ENCODE results near the gene PRKCE.

The PRKCE gene

DNA sequence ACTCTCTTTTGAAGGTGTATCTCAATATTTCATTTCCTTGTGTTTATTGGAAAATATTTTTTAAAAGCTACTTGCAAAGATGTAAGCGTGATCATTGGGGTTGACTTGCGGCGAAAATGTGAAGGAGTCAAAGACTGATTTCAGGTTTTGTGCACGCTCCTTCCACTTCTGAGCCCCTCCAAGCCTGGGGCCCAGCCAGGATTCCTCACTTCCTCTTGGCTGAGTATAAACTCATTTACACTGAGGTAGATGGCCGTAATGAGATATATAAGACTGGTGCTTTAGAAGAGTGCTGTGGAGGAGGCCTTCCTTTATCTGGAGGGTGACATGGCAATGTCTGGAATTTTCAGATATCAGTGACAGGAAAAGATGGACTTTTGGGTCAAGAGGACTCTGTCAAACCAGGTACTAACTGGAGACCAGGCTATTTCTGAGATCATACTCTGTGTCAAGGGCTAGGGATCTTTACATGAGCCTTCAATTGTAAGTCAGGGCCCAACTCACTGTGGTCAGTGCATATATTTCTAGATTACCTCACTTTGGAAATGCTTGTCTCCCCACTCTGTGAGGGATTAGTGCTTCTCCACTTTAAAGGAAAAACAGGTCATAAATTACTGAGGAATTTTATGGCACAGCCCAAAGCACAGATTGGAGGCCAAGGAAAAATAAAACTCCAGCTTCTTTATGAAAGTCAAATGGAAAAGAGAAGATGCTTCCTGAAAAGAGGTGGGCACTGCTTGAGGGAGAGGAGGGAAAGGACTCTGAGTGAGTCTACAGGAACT, 22.8 kb downstream of the PRKCE start:
- H3K36me3 Mint-ChIP-seq = no peaks in the 10 kb centered on the region

DNA sequence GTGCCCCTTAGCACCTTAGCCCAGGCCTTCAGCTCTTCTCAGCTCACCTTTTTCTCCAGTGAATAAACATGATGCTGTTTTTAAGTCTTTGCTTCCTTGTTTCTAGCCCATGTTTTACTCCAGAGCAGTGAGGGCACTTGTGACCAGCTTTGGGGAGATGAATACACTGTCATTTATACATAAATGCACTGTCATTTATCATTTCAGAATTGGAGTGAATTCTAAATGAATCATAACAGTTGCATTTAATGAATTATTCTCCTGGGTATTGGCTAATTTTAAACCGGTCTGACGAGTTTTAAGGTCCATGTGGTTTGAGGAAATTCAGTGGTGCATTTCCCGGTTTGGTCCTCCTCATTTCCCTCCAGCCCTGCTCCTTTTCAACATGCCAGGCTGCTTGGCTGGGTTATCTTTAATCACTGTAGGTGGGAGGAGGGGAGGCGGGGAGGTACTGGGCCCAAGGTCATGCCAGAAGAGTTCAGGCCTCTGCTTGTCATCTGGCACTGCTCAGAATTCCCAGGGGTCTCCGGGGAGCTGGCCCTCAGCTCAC, 23.9 kb downstream of the PRKCE start:
- Mint-ChIP-seq H3K4me1 (peaks cover 11% of the 10 kb centered on the region), H3K27ac (no peak overlapping the region)
- DNase-seq (ENCODE audit: low spot score in 2 of 2) = no peak

More for the DNA sequence above, 22.8 kb downstream of the PRKCE start:
- no peak overlapping the region for H3K27ac Mint-ChIP-seq
- DNase-seq (ENCODE audit: low spot score in 2 of 2) = no peak
- no peak for ATAC-seq
- no peak overlapping the region for H3K4me3 Mint-ChIP-seq
- H3K9me3 Mint-ChIP-seq = no peaks in the 10 kb centered on the region
- peaks cover 11% of the 10 kb centered on the region for H3K4me1 Mint-ChIP-seq

DNA sequence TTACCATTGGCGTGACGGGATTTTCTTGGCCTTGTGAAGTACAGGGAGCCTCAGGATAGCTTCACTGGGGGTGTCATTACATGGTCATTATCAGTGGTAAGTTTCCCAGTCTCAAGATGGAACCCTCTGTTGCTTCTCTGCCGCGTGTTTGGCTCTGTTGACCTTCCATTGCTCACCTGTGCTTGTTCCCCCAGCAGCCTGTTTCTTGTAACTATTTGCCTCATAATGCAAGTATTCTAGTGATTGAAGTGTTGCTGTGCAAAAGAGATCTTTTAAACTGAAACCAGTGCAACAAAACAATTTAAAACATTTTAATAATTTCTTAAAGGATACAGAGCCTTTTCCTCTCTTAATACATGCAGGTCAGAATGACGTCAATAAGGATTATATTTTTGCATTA, 24.6 kb downstream of the PRKCE start:
- ATAC-seq = no peak
- Mint-ChIP-seq H3K4me3 (no peak overlapping the region), H3K36me3 (no peaks in the 10 kb centered on the region), H3K4me1 (peaks cover 11% of the 10 kb centered on the region), H3K9me3 (no peaks in the 10 kb centered on the region), H3K27ac (no peak overlapping the region)
- no peak for DNase-seq (ENCODE audit: low spot score in 2 of 2)

More for the DNA sequence above, 23.9 kb downstream of the PRKCE start:
- H3K9me3 Mint-ChIP-seq = no peaks in the 10 kb centered on the region
- ATAC-seq = no peak
- no peak overlapping the region for H3K4me3 Mint-ChIP-seq
- no peaks in the 10 kb centered on the region for H3K36me3 Mint-ChIP-seq

DNA sequence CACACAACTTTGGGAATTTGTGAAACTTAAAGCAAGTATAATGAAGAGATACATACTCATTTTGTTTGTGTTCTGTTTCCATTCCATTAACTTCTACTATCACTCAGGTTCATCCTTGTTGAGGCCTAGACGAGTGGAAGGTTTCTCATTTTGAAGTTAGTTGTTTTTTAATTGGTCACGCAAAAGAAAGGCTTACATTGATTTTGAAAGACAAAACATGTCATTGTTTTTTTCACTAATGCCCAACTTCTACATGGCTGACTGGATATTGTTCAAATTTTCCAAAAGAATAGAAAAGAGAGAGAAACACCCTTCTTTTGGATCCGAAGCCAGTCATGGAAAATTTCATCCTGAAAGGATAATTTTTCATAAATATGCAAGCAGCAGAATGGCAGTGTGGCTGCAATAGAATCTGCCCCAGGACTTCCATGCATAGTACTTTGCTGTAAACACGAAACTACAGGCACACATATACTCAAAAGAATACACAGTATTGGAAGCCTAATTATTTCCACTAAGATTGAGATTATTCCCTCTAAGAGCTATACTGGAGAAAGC, 27.4 kb downstream of the PRKCE start:
- H3K4me1 Mint-ChIP-seq = peaks cover 13% of the 10 kb centered on the region
- no peak overlapping the region for H3K4me3 Mint-ChIP-seq
- no peaks in the 10 kb centered on the region for H3K36me3 Mint-ChIP-seq
- DNase-seq (ENCODE audit: low spot score in 2 of 2) (no peak), ATAC-seq (no peak)
- H3K9me3 Mint-ChIP-seq = no peaks in the 10 kb centered on the region
- no peak overlapping the region for H3K27ac Mint-ChIP-seq

DNA sequence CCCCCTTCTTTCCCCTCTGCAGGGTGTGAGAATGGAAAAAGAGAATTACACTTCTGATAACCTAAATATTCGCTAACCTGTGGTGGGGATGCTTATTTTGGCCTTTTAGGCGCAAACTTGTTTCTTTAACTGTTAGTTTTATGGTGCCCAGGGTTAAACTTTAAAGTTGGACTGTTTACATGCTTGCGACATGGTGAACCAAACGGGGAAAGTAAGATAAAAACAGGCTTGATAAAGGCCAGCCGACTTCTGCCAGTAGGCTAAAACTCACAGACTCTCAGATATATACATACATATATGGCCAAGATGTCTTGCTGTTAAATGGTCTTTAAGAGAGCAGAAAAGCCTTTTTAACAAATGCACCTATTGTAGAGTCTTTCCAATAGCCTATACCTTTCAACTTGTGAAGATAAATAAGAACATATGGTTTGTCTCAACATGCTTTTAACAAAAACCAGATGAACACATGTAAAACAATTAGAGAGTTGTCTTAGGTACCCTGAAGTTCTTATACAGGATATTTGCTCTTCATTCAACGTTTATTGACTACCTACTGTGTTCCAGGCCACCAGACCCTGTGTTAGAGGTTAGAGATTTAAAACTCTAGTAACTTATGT, 29.0 kb downstream of the PRKCE start:
- H3K9me3 Mint-ChIP-seq = no peaks in the 10 kb centered on the region
- ATAC-seq (no peak), DNase-seq (ENCODE audit: low spot score in 2 of 2) (no peak)
- peaks cover 13% of the 10 kb centered on the region for H3K4me1 Mint-ChIP-seq
- H3K4me3 Mint-ChIP-seq = no peak overlapping the region
- no peaks in the 10 kb centered on the region for H3K36me3 Mint-ChIP-seq
- H3K27ac Mint-ChIP-seq = no peak overlapping the region

DNA sequence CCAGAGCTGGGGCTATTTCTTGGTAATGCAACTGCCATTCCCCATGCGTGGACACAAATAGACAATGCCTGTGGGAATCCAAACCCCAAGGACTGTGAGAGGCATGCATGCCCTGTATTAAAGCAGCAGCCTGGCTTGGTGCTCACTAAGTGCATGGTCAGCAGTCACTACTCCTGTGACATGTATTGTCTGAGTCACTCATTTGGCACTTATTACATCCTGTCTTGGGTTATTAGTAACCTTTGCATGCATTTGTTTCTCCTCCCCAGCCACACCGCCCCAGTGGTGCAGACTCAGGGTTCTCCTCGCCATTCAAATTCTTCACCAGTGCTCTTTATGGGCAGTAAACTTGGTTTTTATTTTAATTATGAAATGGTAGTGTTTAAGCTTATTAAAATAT, 30.2 kb downstream of the PRKCE start:
- Mint-ChIP-seq H3K36me3 (no peaks in the 10 kb centered on the region), H3K4me1 (peaks cover 11% of the 10 kb centered on the region), H3K4me3 (no peak overlapping the region), H3K27ac (no peak overlapping the region), H3K9me3 (no peaks in the 10 kb centered on the region)
- DNase-seq (ENCODE audit: low spot score in 2 of 2) (no peak), ATAC-seq (peak; percentile 98)

DNA sequence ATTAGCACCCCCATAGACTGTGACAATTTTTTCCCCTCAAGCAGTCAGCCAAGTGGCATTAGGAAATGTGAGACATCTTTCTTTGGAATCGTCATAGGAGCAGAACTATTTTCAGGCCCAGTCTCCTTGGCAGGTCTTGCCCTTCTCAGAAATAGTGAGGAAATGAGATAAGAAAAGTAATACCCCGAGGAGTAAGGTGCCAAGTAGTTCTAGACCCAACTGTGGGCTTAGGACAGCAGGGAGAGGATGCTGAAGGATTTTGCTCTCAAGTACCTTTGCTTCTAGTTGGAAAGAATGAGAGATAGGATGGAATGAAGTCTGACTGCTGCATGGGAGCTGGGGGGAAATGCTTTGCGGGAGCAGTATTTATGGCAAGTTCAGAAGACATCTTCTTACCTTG, 31.8 kb downstream of the PRKCE start:
- Mint-ChIP-seq H3K4me1 (peaks cover 9% of the 10 kb centered on the region), H3K27ac (no peak overlapping the region), H3K36me3 (no peaks in the 10 kb centered on the region), H3K4me3 (no peak overlapping the region), H3K9me3 (no peaks in the 10 kb centered on the region)
- DNase-seq (ENCODE audit: low spot score in 2 of 2) (no peak), ATAC-seq (no peak)

DNA sequence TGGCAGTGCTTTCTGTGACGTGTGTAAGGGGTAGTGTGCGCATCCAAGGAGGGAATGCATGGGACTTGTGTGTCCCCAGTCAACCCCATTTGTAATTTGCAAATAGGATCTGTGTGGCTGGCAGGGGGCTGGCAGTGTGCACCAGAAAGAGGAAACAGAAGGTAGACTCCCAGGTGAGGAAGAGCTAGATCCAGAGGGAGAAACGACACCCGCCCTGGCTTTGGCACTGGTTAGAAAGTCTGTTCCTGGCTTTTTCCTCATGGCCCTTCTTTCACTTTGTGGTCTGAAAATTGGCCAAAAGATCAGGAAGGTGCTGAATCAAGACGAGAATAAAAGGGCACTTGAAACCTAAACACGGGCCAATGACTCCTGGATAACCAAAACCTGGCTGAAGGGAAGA, 33.3 kb downstream of the PRKCE start:
- H3K27ac Mint-ChIP-seq = no peak overlapping the region

DNA sequence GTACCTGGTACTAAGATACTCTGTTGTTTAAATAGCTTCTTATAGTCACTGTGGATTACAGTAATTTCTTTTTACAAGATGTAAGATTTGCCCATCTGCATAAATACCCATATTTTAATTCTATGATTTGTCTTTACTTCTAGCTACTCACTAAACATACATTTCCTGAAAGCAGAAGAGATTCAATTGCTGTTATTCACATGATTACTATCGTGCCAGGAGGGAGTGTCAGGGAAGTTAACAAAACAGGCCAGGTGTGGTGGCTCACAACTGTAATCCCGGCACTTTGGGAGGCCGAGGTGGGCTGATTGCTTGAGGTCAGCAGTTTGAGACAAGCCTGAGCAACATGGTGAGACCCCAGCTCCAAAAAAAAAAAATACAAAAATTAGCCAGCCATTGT, 33.8 kb downstream of the PRKCE start:
- Mint-ChIP-seq H3K4me1 (peaks cover 14% of the 10 kb centered on the region), H3K9me3 (no peaks in the 10 kb centered on the region), H3K27ac (no peak overlapping the region), H3K36me3 (no peaks in the 10 kb centered on the region), H3K4me3 (no peak overlapping the region)
- ATAC-seq = no peak
- no peak for DNase-seq (ENCODE audit: low spot score in 2 of 2)

More for the DNA sequence above, 33.3 kb downstream of the PRKCE start:
- ATAC-seq (no peak), DNase-seq (ENCODE audit: low spot score in 2 of 2) (no peak)
- no peaks in the 10 kb centered on the region for H3K36me3 Mint-ChIP-seq
- no peaks in the 10 kb centered on the region for H3K9me3 Mint-ChIP-seq
- peaks cover 9% of the 10 kb centered on the region for H3K4me1 Mint-ChIP-seq
- no peak overlapping the region for H3K4me3 Mint-ChIP-seq

DNA sequence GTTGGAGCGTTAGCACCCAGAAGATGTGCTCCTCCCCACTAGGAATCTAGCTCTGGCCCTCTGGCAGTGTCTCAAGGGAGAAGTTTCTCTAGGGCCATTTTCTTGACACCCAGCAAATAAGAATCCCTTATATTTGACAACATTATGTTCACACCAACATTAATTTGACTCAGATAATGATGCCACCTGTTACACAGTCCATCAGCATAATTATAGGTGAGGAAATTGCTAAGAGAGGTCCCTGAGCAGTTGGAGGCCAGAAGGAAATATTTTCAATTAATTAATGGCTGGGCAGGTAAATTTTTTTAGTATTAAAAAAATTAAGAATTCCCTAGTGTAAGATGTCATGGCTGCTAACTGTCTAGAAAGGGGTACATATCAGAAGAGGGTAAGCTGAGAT, 36.5 kb downstream of the PRKCE start:
- Mint-ChIP-seq H3K27ac (no peak overlapping the region), H3K4me1 (peaks cover 13% of the 10 kb centered on the region), H3K9me3 (no peaks in the 10 kb centered on the region), H3K4me3 (no peak overlapping the region), H3K36me3 (no peaks in the 10 kb centered on the region)
- no peak for DNase-seq (ENCODE audit: low spot score in 2 of 2)
- no peak for ATAC-seq

DNA sequence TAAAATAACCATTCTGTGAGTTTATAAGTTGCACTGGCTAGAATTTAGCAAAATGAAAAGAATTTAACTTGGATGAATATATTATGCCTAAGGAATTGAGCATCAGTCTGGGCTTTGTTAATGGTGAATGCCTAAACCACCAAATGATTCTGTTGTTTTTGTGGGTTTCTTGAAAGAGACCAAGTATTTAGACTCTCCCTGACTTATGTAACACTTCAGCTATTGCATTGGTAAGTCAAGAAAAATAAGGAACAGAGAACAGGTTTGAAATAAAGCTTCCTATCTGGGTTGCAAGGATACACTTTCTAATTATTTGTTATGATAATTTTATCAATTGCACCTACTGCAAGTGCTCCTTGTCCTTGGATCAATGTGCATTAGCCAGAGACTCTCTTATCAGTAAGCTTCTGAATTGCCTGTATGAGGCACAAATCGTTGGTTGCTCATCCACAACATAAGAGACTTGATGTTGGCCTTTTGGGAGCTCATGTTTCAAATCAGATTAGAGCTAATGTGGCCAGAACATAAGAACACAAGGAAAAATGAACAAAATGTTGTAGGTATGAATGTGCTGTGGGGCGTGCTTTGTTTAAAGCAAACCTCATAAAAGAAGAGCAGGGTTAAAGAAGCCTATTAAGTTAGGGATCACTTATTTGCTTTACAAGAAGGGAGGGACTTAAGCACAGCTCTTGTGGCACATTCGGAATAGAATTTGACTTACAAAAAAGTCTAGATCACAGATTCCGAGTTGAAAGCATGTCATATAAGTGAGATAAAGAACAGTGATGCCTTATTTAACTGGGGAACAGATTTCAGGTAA, 37.2 kb downstream of the PRKCE start:
- H3K27ac Mint-ChIP-seq = no peak overlapping the region
- no peaks in the 10 kb centered on the region for H3K36me3 Mint-ChIP-seq
- no peak overlapping the region for H3K4me3 Mint-ChIP-seq
- H3K9me3 Mint-ChIP-seq = no peaks in the 10 kb centered on the region
- ATAC-seq (no peak), DNase-seq (ENCODE audit: low spot score in 2 of 2) (no peak)
- peaks cover 6% of the 10 kb centered on the region for H3K4me1 Mint-ChIP-seq

DNA sequence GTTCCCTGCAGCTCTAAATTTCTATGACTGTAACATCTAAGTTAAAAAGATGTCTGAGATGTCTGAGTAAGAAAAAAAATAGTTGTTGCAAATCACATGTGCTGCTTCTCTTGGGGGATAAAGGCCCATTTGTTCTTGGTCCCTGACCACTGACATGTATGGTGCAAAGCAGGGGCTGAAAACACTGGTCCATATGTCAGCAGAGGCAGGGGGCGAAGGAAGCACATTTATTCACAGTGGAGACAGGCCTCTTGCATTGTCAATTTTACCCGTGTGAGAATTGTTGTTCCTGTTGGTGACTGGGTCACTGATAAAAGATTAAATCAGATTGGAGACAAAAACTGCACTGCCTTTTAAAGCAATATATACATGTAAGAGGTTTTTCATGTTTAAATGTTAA, 38.8 kb downstream of the PRKCE start:
- Mint-ChIP-seq H3K9me3 (no peaks in the 10 kb centered on the region), H3K27ac (no peak overlapping the region), H3K36me3 (no peaks in the 10 kb centered on the region), H3K4me3 (no peak overlapping the region), H3K4me1 (peaks cover 6% of the 10 kb centered on the region)
- DNase-seq (ENCODE audit: low spot score in 2 of 2) (no peak), ATAC-seq (no peak)

DNA sequence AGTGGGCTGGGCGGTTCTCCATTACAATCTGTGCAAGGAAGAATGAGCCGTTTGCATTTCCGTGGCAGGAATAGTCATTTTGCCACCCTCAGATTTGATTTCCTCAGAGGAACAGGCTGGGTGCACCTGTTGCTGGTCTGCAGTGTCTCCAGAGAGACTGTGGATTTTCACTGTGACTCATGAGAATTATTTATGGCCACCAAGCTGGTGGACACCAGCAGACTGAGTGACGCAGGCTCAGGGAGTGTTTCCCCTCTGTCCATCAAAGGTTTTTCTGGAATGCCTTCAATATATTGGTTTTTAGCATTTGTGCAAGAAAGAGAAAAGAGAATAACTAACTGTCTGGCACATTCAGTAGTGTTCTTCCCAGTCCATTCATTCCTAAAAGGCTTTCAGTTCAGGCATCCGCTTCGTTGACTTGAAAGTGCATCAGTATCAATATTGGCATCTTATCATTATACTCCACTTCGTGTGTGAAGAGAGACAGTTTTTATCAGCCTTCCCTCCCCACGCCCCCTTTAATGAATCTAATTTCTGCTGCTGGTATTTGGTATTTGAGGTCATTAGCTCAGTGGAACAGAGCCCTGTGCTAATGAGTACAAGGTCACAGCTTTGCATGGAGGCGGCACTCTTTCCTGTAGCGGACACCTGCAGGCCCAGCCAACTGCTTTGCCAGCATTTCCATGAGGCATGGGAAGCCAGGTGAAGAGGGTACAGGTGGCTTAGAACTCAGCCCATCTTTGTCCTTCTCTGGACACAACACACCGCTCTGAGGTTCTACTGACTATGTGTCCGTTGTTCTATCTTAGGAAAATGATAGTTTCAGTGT, 39.9 kb downstream of the PRKCE start:
- ATAC-seq (no peak), DNase-seq (ENCODE audit: low spot score in 2 of 2) (no peak)
- peaks cover 6% of the 10 kb centered on the region for H3K4me1 Mint-ChIP-seq
- H3K36me3 Mint-ChIP-seq = no peaks in the 10 kb centered on the region
- no peak overlapping the region for H3K4me3 Mint-ChIP-seq
- no peak overlapping the region for H3K27ac Mint-ChIP-seq
- no peaks in the 10 kb centered on the region for H3K9me3 Mint-ChIP-seq

DNA sequence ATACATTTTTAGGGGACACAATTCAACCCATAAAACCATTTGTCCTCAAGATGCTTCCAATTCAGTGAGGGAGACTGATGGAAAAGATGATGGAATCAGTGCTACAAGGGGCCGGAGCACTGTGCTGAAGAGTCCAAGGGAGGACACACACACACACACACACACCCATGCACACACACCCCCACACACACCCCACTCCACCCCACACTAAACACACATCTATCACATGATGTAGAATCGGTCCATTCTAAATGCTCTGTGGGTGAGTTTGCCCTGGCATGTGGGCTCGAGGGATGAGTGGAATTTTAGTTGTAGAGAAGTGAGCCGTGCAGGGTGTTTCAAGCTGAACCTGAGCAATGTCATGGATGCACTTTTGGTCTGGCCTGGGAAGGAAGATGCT, 41.1 kb downstream of the PRKCE start:
- ATAC-seq (no peak), DNase-seq (ENCODE audit: low spot score in 2 of 2) (no peak)
- Mint-ChIP-seq H3K36me3 (no peaks in the 10 kb centered on the region), H3K4me1 (peaks cover 6% of the 10 kb centered on the region), H3K4me3 (no peak overlapping the region), H3K9me3 (no peaks in the 10 kb centered on the region), H3K27ac (no peak overlapping the region)
